Activated CD8-positive, alpha-beta T cell treated with anti-CD3 and anti-CD28 coated beads, Interleukin-2, amount 10 ng/mL, durations not matched to agents 7 days and 5 days (primary cell): ENCODE measurements around the gene CHCHD6. TPM values are rescaled to one million over a fixed set of nuclear protein-coding genes. Genes with fewer than 3 reads are reported as not detected.

ENCODE experiments used
- ATAC-seq: fragments of 150-1000 bp; cut with Tn5 transposase; one replicate; pipeline ENCODE4 v1.10.0; 2021; ENCODE audit warnings: moderate library complexity
- CTCF ChIA-PET: fragments of 350-600 bp; sonication (Branson Sonifier 250); formaldehyde crosslinking; loops from one replicate; lab custom pipeline; 2021; ENCODE audit warnings: antibody characterized with exemption; lab: Charles Lee
- POLR2A ChIA-PET: fragments of 350-600 bp; sonication (Branson Sonifier 250); formaldehyde crosslinking; loops from one replicate; lab custom pipeline; 2021; ENCODE audit warnings: antibody characterized with exemption; lab: Charles Lee
- DNase-seq: peaks from one replicate; pipeline ENCODE4 v3.0.0-alpha.2; 2020
- H3K27ac Mint-ChIP-seq: one replicate; pipeline ENCODE4 v1.8.0; 2021; ENCODE audit warnings: mild to moderate bottlenecking, mixed read lengths
- H3K27me3 Mint-ChIP-seq: one replicate; pipeline ENCODE4 v1.8.0; 2021; ENCODE audit warnings: low read depth, mixed read lengths
- H3K36me3 Mint-ChIP-seq: one replicate; pipeline ENCODE4 v1.8.0; 2021; ENCODE audit warnings: low read depth, mixed read lengths
- H3K4me1 Mint-ChIP-seq: one replicate; pipeline ENCODE4 v1.8.0; 2021; ENCODE audit warnings: low read depth, mixed read lengths
- H3K4me3 Mint-ChIP-seq: one replicate; pipeline ENCODE4 v1.8.0; 2021; ENCODE audit warnings: mild to moderate bottlenecking, mixed read lengths
- H3K9me3 Mint-ChIP-seq: one replicate; pipeline ENCODE4 v1.8.0; 2022; ENCODE audit warnings: mixed read lengths; ENCODE audit not compliant: insufficient read depth
- total RNA-seq, 2 experiments: library from RNA; stranded (reverse); gene quantifications; one replicate each; pipeline ENCODE4 v1.2.3, GENCODE V29; 2021

Gene CHCHD6
- total RNA-seq, 2 experiments from 2014 or later: 5.1 to 6.2 TPM

- no peak for ATAC-seq
- Mint-ChIP-seq H3K4me1 (peaks cover 8% of the 10 kb centered on the region), H3K27me3 (no peaks in the 10 kb centered on the region), H3K9me3 (no peaks in the 10 kb centered on the region), H3K36me3 (no peaks in the 10 kb centered on the region), H3K4me3 (no peak overlapping the region), H3K27ac (no peak overlapping the region)
- DNase-seq: no peak
- ChIA-PET CTCF (no interaction called here), POLR2A (no interaction called here)
These were observed 247.5 kb downstream of the CHCHD6 start for GRCh38 chr3:126951561-126951960.

GRCh38 chr3:126952261-126952982 lies 248.4 kb downstream of the CHCHD6 start:
- ChIA-PET CTCF (no interaction called here), POLR2A (no interaction called here)
- Mint-ChIP-seq H3K27ac (no peak overlapping the region), H3K9me3 (no peaks in the 10 kb centered on the region), H3K4me1 (peaks cover 4% of the 10 kb centered on the region), H3K27me3 (no peaks in the 10 kb centered on the region), H3K4me3 (no peak overlapping the region), H3K36me3 (no peaks in the 10 kb centered on the region)
- DNase-seq (no peak), ATAC-seq (no peak)

GRCh38 chr3:126952983-126953660 lies 249.1 kb downstream of the CHCHD6 start:
- no peaks in the 10 kb centered on the region for H3K36me3 Mint-ChIP-seq

GRCh38 chr3:126954141-126954842 lies 250.3 kb downstream of the CHCHD6 start:
- DNase-seq: no peak
- H3K4me3 Mint-ChIP-seq: no peak overlapping the region
- H3K36me3 Mint-ChIP-seq: no peaks in the 10 kb centered on the region
- H3K9me3 Mint-ChIP-seq: no peaks in the 10 kb centered on the region
- POLR2A ChIA-PET: no interaction called here
- no peak overlapping the region for H3K27ac Mint-ChIP-seq
- no peak for ATAC-seq
- H3K27me3 Mint-ChIP-seq: no peaks in the 10 kb centered on the region
- no peaks in the 10 kb centered on the region for H3K4me1 Mint-ChIP-seq
- CTCF ChIA-PET: no interaction called here

More at GRCh38 chr3:126952983-126953660, 249.1 kb downstream of the CHCHD6 start:
- H3K27me3 Mint-ChIP-seq: no peaks in the 10 kb centered on the region
- CTCF ChIA-PET: no interaction called here
- POLR2A ChIA-PET: no interaction called here
- H3K4me3 Mint-ChIP-seq: no peak overlapping the region
- ATAC-seq: no peak
- no peaks in the 10 kb centered on the region for H3K9me3 Mint-ChIP-seq
- no peak overlapping the region for H3K27ac Mint-ChIP-seq
- DNase-seq: no peak
- H3K4me1 Mint-ChIP-seq: peaks cover 2% of the 10 kb centered on the region

GRCh38 chr3:126955004-126955790 lies 251.2 kb downstream of the CHCHD6 start:
- no peak for DNase-seq
- Mint-ChIP-seq H3K27ac (no peak overlapping the region), H3K9me3 (no peaks in the 10 kb centered on the region), H3K27me3 (no peaks in the 10 kb centered on the region), H3K4me3 (no peak overlapping the region), H3K36me3 (no peaks in the 10 kb centered on the region), H3K4me1 (no peaks in the 10 kb centered on the region)
- CTCF ChIA-PET: no interaction called here
- ATAC-seq: no peak
- POLR2A ChIA-PET: no interaction called here

GRCh38 chr3:126956361-126956760 lies 252.3 kb downstream of the CHCHD6 start:
- no peak for DNase-seq
- CTCF ChIA-PET: no interaction called here
- Mint-ChIP-seq H3K27ac (no peak overlapping the region), H3K36me3 (no peaks in the 10 kb centered on the region), H3K27me3 (no peaks in the 10 kb centered on the region), H3K4me1 (no peaks in the 10 kb centered on the region), H3K4me3 (no peak overlapping the region), H3K9me3 (no peaks in the 10 kb centered on the region)
- ATAC-seq: no peak
- POLR2A ChIA-PET: no interaction called here

GRCh38 chr3:126956866-126957650 lies 253.0 kb downstream of the CHCHD6 start:
- DNase-seq (no peak), ATAC-seq (no peak)
- no peak overlapping the region for H3K27ac Mint-ChIP-seq
- no peaks in the 10 kb centered on the region for H3K27me3 Mint-ChIP-seq
- no peak overlapping the region for H3K4me3 Mint-ChIP-seq
- H3K36me3 Mint-ChIP-seq: no peaks in the 10 kb centered on the region
- no peaks in the 10 kb centered on the region for H3K9me3 Mint-ChIP-seq
- ChIA-PET POLR2A (no interaction called here), CTCF (no interaction called here)
- no peaks in the 10 kb centered on the region for H3K4me1 Mint-ChIP-seq

- Mint-ChIP-seq H3K36me3 (no peaks in the 10 kb centered on the region), H3K4me3 (no peak overlapping the region), H3K9me3 (no peaks in the 10 kb centered on the region), H3K27ac (no peak overlapping the region), H3K4me1 (no peaks in the 10 kb centered on the region), H3K27me3 (no peaks in the 10 kb centered on the region)
- ChIA-PET POLR2A (no interaction called here), CTCF (no interaction called here)
- ATAC-seq: no peak
- DNase-seq: no peak
These were observed 254.0 kb downstream of the CHCHD6 start for GRCh38 chr3:126957776-126958637.

GRCh38 chr3:126958638-126959085 lies 254.6 kb downstream of the CHCHD6 start:
- ChIA-PET POLR2A (no interaction called here), CTCF (no interaction called here)
- no peak overlapping the region for H3K27ac Mint-ChIP-seq
- no peaks in the 10 kb centered on the region for H3K27me3 Mint-ChIP-seq
- no peak for ATAC-seq
- no peaks in the 10 kb centered on the region for H3K4me1 Mint-ChIP-seq
- no peaks in the 10 kb centered on the region for H3K9me3 Mint-ChIP-seq
- H3K4me3 Mint-ChIP-seq: no peak overlapping the region
- DNase-seq: no peak
- H3K36me3 Mint-ChIP-seq: no peaks in the 10 kb centered on the region

- no peak for DNase-seq
- H3K9me3 Mint-ChIP-seq: no peaks in the 10 kb centered on the region
- POLR2A ChIA-PET: no interaction called here
- no peaks in the 10 kb centered on the region for H3K27me3 Mint-ChIP-seq
- no peaks in the 10 kb centered on the region for H3K4me1 Mint-ChIP-seq
- no peak overlapping the region for H3K4me3 Mint-ChIP-seq
- CTCF ChIA-PET: no interaction called here
- ATAC-seq: no peak
- H3K27ac Mint-ChIP-seq: no peak overlapping the region
- H3K36me3 Mint-ChIP-seq: no peaks in the 10 kb centered on the region
These were observed 255.3 kb downstream of the CHCHD6 start for GRCh38 chr3:126959136-126959920.
